Effector CD8-positive, alpha-beta T cell (primary cell): ENCODE results near the gene MRC1.

Experiments used
- DNase-seq: peaks from one replicate; lab custom pipeline; 2025; lab: John Stamatoyannopoulos, UW

Gene MRC1

DNA sequence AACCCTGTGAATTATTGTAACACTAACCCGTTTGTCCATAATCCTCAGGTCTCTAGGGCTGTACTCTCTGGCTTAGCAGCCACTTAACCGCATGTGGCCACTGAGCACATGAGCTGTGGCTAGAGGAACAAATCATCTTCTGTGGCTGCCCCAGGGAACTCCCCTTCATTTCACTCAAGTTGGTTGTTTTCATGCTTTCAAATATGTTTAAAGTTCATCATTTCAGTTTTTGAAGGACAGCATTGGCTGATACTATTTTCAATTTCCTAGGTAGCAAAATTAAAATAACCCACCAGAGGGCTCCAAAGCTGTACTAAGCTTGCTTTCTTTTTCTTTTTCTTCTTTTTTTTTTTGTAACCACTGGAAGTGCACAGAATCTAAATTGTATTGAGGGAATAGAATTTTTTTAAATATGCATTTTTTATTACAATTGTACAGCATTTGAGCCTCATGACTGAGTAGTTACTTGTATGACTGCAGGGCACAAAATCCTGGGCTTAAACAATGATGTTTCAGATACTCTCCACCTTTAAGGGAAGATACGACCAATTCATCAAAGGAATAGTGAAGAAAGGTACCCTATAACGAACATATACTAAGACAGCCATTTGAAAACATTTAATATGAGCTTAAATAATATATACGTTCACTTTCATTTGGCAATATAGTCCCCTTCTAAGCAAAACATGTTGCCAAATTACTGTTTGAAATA is 38.6 kb downstream of the MRC1 start:
- no peak for DNase-seq

DNA sequence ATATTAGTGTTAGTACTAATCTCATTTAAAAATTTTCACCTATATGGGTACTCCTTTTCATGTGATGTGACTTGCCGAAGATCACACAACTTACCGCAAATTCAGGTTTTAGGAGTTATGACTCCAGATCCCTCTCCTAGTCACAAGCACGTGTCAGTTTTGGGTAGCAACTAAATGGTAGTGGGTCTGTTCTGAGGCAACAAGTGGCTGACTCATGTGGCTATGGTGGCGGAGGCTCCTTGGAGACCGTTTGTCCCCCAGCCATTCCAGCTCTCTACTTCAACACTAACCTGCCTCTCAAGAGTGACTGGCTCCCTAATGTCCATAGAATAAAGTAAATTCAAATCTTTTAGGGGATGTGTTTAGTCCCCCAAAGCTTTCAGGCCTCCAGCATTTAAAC is 39.5 kb downstream of the MRC1 start:
- DNase-seq: no peak

DNA sequence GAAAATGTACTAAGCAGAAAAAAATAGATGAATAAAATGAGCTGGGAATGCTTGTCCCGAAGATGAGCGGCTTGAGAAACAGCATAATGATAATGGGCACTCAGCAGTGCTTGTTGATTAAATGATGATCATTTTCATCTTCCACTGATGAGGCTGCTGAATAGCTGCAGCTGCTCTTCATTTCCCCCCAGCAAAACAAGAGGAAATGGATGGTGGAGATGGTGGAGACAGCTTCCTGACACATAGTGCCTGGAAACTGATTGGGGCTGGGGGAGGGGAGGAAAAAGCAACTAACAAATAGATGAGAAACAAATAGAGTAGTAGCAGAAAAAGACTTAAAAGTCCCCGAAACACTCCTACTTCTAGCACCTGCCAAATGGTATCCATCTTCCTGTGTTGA is 41.4 kb downstream of the MRC1 start:
- DNase-seq: no peak

DNA sequence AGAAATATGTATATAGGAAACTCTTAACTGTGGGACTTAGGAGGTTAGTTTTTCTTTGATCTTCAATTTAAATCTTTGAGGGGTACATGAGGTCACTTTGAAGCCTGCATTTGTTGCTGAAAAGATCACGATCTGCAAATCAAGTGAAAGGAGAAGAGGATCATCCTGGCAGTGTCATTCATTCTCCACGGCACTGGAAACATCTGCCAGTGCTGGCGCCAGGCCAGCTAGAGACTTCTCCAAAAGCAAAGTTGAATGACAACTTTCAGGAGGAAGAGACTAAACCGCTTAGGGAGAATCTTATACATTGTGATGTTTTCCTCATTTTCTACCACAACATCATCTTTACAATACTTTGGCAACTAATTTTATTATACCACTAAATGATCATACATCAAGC is 42.5 kb downstream of the MRC1 start:
- DNase-seq: no peak

DNA sequence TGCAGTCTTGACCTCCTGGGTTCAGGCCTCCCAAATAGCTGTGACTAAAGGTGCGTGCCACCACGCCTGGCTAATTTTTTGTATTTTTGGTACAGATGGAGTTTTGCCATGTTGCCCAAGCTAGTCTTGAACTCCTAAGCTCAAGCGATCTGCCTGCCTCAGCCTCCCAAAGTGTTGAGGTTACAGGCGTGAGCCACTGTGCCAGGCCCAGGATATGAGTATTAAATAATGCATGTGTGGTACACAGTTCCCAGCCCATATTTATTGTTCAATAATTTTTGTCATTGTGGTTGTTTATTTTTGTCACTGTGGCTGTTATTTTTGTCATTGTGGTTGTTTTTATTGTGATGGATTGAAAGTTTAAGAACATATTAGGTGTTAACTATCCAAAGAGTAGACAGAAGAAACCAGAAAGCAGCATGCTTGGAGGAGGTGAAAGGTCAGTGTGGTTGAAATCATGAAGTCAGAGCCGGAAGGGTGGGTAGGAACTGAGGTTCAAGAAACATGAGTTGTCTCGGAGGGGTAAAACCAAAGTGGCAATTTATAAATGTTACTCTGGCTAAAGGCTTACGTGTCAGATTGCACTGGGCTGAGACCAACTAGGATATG is 45.0 kb downstream of the MRC1 start:
- DNase-seq: no peak

DNA sequence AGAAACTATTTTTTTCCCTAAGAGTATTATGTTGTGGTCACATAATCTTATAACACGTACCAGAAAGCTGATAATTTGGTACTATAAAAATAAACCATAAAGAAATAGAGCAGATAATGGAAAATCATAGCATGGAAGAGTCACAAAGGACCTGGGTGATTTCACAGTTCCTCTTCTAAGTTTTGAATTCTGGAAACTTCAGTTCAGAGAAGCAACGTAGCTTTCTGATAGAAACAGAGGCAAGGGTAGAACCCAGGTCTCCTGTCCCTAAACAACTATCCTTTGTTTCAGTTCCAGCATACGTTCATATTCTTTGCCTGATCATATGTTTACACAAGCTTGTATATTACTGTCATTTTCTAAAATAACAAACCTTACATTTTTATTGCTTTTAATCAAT is 47.9 kb downstream of the MRC1 start:
- DNase-seq: no peak

DNA sequence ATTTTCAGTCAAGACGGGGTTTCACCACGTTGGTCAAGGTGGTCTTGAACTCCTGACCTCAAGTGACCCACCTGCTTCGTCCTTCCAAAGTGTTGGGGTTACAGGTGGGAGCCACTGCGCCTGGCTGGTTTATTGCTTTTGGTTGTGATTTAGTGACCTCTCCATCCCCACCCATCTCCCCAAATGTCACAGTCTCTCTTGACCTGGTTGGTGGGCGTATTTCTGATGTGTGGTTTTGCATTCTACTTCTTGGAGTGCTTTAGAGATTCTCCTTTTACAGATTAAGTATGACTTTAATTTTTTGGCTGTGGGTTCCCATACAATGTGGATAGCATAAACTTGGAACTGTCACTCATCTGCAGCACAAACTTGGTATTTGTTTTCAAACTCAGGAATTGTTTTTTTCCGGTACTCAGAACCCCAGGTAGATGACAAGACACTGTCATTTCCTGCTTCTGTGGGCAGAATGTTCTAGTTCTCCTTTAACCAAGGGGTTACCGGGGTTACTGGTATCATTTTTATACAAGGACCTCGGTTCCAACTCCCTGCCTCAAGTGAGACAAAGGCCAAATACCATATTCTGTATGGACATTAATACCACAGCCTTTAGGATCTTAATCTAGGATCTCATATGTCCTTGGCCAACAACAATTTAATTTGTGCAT is 50.5 kb downstream of the MRC1 start:
- DNase-seq: no peak

DNA sequence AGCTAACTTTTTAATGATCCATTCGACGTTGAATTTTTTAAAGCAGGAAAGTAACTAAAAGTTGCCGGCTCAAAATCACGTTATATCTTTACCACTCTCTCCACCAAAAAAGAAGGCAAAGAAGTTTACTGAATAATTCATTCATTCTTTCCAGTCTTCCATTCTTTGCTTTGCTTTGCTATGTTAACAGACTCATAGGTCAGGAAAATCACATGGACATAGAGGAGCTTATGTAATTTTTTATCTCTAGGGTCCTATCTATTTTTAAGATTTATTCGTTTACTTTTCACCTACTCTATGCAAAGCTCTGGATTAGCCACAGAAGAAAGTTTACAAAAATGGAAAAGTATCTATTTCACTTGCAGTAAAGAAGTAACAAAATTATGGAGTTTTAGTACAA is 52.6 kb downstream of the MRC1 start:
- no peak for DNase-seq

DNA sequence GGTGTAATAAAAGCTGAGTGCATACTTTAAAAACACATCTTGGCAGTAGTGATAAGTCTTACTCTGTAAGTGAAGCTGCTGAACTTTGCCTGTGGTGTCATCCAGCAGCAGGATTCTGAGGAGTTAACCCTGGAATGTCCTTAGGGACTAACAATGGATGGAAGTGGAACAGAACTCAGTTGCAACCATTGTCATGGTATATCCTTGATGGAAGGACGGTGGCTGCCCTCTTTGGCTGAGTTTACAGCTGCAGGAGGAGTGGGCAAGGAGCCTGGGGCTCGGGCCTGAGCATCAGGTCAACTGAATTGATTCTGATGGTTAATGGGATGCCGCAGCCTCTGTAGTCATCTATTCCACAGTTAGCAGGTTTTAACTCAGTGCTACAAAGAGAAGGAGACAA is 56.2 kb downstream of the MRC1 start:
- DNase-seq: no peak

DNA sequence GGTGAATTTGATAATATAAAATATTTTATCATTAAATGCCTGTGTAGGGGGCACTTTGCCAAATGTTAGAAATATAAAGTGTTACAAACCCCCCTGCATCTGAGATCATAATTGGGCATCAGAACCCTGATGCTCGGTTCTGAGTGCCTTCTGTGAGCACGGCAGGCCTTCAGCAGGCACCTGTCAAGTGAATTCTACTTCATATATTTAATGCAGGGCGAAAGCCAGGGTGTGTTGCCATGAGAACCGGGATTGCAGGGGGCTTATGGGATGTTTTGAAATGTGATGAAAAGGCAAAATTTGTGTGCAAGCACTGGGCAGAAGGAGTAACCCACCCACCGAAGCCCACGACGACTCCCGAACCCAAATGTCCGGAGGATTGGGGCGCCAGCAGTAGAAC is 57.2 kb downstream of the MRC1 start:
- no peak for DNase-seq

DNA sequence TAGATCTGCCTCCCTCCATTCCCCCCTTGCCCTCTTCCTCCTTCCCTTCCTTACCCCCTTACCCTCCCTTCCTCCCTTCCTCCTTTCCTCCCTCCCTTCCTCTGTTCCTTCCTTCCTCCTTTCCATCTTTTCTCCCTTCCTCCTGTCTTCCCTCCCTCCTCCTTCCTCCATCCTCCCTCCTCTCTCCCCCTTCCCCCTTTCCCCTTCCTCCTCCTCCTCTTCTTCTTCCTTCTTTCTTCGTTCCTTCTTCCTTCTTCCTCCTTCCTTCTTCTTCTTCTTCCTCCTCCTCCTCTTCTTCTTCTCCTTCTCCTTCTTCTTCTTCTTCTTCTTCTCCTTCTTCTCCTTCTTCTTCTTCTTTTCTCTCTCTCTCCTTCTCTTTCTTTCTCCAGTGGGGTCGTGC is 57.9 kb downstream of the MRC1 start:
- no peak for DNase-seq

DNA sequence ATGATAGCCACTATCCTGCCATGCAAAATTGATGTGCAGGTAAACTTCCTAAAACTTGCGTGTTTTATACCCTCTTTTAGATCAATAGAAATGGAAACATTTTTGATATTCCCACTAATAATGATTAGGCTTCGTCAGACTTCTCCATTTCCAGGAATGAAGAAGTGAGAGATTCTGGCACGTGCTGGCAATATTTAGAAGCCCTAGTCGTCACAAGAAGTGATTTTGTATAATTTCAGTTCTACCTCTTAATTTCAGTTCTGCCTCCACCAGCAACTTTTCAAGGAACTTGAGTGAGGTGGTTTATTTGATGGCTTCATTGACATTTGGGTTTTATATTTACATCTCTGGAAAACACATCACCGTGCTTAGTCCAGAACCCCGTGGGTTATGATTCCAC is 61.9 kb downstream of the MRC1 start:
- no peak for DNase-seq

DNA sequence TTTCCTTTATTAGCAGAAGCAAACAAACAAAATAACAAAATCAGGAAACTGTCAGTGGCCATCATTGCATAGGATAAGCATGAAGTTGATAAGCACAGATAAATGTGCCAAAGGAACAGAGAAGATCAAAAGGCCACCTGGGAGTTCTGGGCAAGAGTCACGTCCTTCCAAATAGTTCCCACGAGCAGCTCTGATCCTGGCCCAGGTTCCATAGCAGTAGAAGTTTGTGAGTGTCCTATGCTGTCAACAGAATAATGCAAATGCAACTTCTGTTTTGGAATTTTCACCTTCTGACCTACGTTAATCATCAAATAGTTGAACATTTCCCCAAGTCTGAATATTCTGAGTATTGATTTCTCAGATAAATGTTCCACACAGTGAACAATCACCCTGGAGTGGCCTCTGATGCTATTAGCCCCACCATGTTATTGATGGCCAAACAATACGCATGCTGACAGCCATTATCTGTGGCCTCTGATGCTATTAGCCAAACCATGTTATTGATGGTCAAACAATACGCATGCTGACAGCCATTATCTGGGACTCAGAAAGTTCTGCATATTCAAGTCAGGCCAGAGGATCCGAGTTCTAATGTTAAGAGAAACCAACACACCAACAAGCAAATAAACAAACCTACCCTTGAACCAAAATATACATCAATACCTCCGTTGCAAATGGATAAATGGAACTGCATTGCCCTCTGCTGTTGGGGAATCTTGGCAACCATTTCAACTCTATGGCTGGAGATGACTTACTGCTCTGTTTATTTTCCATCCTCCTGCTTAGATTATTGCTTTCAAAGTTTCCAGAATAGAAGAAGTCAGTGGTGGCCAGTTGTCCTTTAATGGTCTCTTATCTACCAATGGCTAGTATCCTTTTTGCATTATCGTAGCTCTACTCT is 63.3 kb downstream of the MRC1 start:
- DNase-seq: no peak

DNA sequence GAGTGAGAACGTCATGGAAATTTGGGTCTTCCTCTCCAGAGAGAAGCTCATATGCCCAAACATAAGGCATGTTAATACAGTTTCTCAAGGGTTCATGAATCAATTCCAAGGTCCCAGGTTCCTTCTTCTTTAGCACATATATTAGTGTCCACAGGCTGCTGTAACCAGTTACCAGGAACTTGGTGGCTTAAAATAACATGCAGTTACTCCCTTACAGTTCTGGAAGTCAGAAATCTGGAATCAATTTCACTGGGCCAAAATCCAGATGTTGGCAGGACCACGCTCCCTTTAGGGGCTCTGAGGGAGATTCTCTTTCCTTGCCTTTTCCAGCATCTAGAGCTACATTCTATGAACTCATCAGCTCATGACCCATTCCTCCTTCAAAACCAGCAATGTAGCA is 64.8 kb downstream of the MRC1 start:
- DNase-seq: no peak

DNA sequence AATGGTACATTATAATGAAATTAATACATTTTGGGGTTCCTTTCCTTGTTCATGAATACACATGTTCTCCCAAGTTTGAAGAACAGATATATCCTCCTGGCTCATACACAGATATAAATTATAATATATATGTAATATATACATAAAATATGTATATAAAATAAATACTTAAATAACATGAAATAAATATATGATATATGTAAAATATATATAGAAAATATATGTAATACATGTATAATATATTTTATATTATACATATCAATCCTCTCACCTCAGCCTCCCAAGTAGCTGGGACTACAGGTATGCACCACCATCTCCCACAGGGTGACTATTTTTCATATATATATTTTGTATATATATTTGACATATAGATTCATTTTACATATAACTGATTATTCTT is 68.0 kb downstream of the MRC1 start:
- no peak for DNase-seq

DNA sequence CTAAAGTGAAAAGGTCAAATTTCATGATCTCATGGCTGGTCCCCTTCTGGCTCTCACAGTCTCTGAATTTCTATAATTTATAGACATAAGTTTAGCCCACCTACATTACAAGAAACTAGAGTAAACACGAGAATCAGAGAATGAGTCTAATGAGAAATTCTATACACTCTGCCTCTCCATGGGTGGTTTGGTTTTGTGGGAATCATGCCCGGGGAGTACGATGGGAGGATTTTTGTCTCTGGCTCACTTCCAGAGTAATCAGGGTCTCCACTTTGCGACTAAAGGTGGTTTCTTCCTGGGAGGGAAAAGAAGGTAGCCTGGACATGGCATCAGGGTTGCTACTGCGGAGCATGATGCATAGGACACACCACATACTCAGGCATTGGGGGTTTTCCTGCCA is 69.7 kb downstream of the MRC1 start:
- no peak for DNase-seq

DNA sequence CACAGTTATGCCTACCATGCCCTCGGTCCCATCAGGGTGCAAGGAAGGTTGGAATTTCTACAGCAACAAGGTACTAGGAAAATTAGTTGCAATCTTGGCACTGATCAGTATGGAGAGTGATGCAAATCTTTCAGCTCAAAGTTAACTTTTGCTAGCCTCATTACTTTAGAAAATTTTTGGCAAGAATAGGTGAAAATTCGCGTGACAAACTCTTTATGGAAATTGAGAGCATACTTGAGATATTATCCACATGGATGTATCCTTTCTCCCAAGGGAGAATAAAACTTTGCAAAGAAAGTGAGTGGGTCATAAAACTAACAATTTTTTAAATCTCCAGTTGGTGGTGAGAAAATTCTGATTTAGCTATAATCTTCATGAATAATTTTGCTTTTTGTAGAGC is 71.5 kb downstream of the MRC1 start:
- DNase-seq: no peak

DNA sequence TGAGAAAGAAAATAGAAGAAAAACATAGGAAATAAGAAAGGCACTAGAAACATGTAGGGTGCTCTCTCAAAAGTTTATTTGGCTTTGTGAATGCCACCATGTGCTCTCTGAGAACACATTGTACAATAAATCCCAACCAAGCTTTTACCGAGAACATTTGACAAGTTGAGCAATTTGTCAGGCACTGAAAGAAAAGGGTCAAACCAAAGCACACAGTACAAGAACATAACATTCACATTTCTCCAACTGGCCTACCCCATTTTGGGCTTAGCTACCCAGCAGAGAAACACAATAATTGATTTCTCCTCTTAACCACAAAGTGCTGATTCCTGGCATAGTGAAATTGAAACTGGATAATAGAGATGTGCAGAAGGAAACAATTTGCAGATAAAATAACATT is 73.4 kb downstream of the MRC1 start:
- DNase-seq: no peak

DNA sequence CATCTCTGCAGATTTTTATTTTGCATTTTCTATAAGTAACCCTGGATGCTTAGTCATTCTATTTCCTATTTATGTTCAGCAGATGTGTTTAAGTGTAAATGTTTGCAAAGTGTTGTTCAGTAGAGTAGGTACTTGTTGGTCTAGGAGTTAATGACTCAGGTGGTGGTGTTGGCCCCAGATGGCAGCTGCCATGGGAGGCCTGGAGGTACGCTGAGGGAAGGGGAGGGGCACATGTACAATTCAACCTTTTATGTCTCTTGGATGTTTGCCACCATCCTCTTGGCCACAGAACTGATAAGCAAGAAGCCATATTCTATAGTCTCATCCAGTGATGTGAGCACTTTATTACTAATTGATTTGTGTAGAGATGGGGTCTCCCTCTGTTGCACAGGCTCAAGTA is 74.5 kb downstream of the MRC1 start:
- DNase-seq: no peak

DNA sequence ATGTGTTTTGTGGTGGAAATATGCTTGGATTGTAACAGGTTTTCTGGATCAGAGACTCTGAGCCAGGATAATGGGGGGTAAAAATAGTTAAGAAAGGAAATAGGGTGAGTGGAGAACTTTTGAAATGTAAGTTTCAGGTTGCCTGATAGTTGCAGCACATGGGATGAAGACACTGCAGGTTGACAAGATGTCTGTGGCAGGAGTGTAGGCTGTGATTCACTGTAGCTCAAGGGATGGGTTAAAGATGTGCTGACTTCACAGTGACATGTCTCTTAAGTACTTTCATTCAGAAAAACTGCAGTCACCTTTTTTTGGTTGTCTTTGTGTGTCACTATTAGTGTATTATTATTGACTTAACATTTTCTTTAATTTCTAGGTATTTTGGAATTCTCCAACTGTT is 79.0 kb downstream of the MRC1 start:
- DNase-seq: no peak

DNA sequence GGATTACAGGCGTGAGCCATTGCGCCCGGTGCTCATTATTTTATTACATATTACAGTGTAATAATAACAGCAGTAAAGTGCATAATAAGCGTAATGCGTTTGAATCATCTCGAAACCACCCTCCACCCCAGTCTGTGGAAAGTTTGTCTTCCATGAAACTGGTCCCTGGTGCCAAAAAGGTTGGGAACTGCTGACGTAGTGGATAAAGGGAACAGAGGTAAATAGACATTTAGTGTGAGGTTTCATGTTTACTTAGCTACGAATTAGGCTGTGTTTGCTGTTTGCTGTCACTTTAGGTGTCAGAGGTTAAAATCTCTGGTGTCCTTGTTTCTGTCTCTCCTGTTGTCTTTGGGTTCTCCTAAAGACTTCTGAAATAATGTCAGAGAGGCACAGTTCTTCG is 82.3 kb downstream of the MRC1 start:
- no peak for DNase-seq

DNA sequence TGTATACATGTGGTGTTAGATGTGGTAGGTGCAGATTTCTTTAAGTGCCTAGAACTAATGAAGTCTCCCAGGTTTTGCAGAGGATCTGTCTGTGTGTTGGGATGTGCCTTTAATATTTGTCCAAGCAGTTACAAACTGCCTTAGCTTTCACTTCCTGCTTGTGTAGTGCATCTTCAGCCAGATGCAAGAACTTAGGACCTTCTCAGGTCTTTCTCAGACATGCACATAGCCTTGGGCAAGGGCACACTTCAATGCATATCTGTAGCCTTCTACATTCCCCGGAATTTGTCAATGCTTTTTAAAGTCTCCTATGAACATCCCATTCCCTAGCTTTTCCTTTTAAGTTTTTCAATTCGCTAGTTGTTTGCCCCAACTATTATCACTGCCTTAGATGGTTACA is 95.4 kb downstream of the MRC1 start:
- DNase-seq: no peak

DNA sequence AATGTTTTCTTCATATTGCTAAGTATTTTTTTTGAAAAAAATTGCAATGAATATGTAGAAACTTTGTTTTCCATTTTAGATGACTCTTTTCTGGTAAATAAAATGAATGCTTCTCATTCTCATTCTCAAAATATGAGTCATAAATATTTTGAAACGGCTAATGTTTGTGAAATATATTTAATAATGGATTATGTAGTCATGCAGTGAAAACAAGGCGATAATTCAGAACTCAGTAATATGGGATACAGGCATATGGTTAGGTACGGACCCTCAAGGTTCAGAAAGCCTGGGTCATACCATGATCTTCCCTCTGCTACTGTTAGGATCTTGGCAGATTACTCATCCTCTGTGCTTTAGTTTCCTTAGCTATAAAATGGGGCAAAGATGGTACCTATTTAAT is 96.3 kb downstream of the MRC1 start:
- DNase-seq: no peak
